AG10803 (cell line): Measurements from ENCODE around the gene EIF2B2.

Experiments used
- DNase-seq: peaks from one replicate; pipeline ENCODE4 v3.0.0; 2010; ENCODE audit warnings: low read depth
- H3K4me3 ChIP-seq: 2 replicates; pipeline ENCODE4 v1.5.1; 2011; ENCODE audit warnings: mild to moderate bottlenecking, low read length, control low read depth
- CTCF ChIP-seq: conservative IDR thresholded peaks from 2 replicates; pipeline ENCODE4 v1.5.1; 2011; ENCODE audit warnings: mild to moderate bottlenecking, low read length, control low read depth, inconsistent platforms

EIF2B2 gene

DNA sequence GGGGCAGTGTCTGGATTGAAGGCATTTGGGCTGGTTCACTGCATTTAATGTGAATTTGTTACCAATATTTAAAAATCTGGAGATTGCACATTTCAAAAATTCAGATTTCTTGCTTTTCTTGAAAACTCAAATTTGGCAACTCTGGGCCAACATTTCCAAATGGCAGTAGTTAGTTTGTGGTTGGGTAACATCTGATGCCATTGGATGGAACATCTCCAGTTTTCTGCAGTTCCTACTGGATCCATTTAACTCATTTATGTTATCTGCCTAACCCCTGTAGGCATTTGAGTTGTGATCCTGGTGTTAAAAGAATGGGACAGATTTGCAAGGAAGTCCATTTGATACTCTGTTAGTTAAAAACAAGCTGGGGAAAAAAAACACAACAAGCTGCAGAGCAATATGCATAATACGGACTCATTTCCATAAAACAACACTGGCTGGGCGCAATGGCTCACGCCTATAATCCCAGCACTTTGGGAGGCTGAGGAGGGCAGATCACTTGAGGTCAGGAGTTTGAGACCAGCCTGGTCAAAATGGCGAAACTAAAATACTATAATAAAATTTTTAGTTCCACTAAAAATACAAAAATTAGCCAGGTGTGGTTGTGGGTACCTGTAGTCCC is 7.9 kb downstream of the EIF2B2 start:
- H3K4me3 ChIP-seq = no peak overlapping the region
- TF ChIP-seq CTCF = no peak
- peak; percentile 66 for DNase-seq

DNA sequence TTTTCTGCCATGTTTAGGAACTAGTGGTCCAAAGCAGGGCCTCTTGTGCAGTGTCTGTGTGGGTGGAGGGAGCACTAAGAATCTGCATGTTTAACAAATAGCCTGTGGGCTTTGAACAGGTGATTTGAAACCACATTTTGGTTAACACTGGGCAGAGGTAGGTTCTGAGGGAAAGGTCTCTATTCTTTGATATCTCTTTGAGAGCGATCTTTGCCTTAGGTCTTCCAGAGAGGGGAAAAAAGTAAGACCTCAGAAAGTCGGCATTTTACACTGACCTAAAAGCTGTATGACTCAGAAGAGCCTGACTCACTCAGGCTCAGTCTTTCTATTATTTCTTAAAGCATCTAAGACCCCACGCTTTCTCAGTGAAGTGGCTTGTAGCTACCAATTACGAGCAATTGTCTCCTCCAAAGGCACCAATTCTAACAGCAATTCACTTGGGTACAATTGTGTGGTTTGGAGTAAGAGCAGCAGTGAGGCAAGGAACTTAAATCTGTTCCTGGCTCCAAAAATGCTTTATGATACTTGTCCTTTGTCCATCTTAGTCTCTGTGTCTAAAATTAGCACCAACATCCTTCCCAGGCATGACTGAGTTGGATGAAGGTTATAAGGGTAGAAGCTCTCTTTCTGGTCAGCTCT is 8.8 kb downstream of the EIF2B2 start:
- no peak overlapping the region for H3K4me3 ChIP-seq
- no peak for TF ChIP-seq CTCF
- peak; percentile 69 for DNase-seq

DNA sequence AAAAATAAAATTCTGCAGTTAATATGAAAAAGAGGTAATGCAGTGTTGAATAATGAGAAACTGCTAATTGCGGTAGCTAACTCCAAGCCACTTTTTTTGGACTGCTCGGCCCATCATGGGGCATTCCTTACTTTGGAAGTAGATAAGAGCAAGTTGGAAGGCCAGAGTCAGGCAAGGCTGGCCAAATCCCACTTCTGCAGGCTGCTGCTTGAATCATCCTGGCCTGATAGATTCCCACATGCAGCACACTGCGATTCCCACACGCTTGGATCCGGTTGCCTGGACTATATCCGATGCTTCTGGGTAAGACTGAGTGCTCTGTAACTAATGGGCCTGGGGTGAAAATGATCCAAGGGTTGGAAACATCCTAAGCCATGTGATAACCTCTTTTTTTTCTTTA is 10.6 kb downstream of the EIF2B2 start:
- no peak overlapping the region for H3K4me3 ChIP-seq
- no peak for TF ChIP-seq CTCF
- DNase-seq = no peak

DNA sequence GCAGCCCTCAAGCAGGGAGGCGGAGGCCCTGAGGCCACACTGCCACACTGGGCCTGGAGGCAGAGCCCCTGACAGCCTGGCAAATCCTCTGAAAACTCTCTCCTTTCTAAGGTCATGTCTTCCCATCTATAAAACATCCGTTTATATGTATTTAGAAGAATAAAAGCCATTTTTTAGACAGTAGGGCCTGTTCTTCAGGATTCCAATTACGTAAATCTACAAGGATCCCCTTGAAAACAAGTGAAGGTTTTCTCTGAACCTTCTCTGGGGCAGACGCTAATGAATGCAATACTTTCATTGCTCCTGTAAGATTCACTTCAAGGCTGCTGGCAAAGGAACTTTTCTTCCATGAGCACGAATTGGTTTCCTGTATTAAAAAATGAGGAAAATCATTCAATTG is 12.8 kb downstream of the EIF2B2 start:
- DNase-seq = no peak
- H3K4me3 ChIP-seq = no peak overlapping the region
- no peak for TF ChIP-seq CTCF

DNA sequence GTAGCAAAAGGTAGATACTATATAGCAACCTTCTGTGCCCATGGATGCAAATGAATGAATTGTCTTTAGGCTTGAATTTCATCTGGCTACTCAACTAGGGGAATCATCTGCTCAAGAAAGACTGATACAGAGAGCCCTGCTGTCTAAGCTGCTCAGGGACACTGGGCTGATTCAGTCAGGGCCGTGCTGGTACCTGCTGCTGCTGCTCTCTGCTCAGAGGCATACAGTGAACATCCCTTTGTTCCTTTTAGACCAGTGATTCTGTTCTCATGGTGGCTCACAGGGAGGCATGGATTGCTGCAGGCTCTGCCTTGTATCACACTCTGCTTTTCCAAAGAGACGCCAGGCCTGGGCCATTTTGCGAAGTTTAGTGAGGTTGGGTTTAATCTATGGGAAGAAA is 14.1 kb downstream of the EIF2B2 start:
- no peak overlapping the region for H3K4me3 ChIP-seq
- no peak for DNase-seq
- TF ChIP-seq CTCF = no peak

DNA sequence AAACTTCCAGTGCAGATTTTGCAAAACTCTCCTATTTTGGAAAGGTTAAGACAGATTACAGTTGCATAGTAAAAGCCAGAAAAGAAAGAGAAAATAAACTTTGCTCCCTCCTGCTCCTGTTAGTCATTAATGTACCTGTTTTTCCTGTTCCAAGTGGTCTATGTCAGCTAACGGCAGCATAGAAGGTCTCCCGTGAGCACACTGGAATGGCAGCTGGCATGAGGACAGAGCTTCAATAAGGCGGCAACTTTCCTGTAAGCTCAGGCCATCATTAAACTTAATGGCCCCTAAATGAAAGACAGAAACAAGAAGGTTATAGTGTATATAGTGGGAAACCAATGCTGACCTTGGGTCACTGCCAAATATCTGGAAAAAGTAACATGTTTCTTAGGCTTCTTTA is 16.0 kb downstream of the EIF2B2 start:
- no peak for DNase-seq
- no peak for TF ChIP-seq CTCF
- no peak overlapping the region for H3K4me3 ChIP-seq

DNA sequence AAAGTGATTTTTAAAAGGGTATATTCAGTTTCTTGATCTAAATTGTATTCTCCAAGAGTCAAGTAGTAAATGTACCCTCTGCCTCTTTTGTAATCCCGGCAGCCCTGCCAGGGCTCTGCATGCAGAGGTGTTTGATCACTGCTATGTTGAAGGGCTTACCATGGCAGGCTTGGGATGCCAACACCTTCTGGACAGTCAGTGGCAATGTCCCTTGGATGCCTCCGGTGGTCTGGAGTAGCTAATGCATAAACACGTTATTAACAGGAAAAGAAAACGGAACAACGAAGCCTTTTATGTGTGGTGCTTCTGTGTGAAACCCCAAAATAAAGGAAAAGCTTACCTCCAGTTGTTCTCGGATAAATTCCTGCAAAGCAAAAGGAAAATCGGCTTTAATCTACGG is 19.9 kb downstream of the EIF2B2 start:
- no peak for DNase-seq
- no peak overlapping the region for H3K4me3 ChIP-seq

More for the DNA sequence above, 19.9 kb downstream of the EIF2B2 start:
- TF ChIP-seq CTCF = peak; percentile 34; the same call in 1 of the 2 replicates
